Activated CD4-positive, alpha-beta T cell treated with anti-CD3 and anti-CD28 coated beads for 36 hours (primary cell): Measurements from ENCODE around the gene IL36G. TPM values are rescaled to one million over a fixed set of nuclear protein-coding genes. Genes with fewer than 3 reads are reported as not detected.
A peak's percentile ranks its signal among the peaks of the same experiment; 100 is the strongest.
"Not testable (repeated sequence)": the region's sequence is repeated elsewhere in the genome, so short reads cannot be mapped to it uniquely, and the experiment has no call there.

Experiments used
- ATAC-seq: fragments of 200-7000 bp; cut with Tn5 transposase; one replicate; pipeline ENCODE4 v1.10.0; 2021; ENCODE audit warnings: mild to moderate bottlenecking, moderate library complexity
- CTCF ChIA-PET: fragments of 350-600 bp; sonication (Branson Sonifier 250); formaldehyde crosslinking; loops from one replicate; lab custom pipeline; 2021; ENCODE audit warnings: antibody characterized with exemption; lab: Charles Lee
- POLR2A ChIA-PET: fragments of 350-600 bp; sonication (Branson Sonifier 250); formaldehyde crosslinking; loops from one replicate; lab custom pipeline; 2021; ENCODE audit warnings: antibody characterized with exemption, inconsistent platforms; lab: Charles Lee
- DNase-seq: peaks from one replicate; pipeline ENCODE4 v3.0.0-alpha.2; 2020
- H3K27ac Mint-ChIP-seq: one replicate; pipeline ENCODE4 v1.8.0; 2021; ENCODE audit warnings: mixed read lengths
- H3K27me3 Mint-ChIP-seq: one replicate; pipeline ENCODE4 v1.8.0; 2021; ENCODE audit warnings: mixed read lengths
- H3K36me3 Mint-ChIP-seq: one replicate; pipeline ENCODE4 v1.8.0; 2021; ENCODE audit warnings: low read depth, mixed read lengths
- H3K4me1 Mint-ChIP-seq: one replicate; pipeline ENCODE4 v1.8.0; 2021; ENCODE audit warnings: mixed read lengths
- H3K4me3 Mint-ChIP-seq: one replicate; pipeline ENCODE4 v1.8.0; 2021; ENCODE audit warnings: mild to moderate bottlenecking, moderate library complexity, mixed read lengths
- H3K9me3 Mint-ChIP-seq: one replicate; pipeline ENCODE4 v1.8.0; 2021; ENCODE audit warnings: low read depth, mixed read lengths
- intact Hi-C, 2 experiments: fragments of 100-400 bp; cut with DNase I in 1 of 2; cut with micrococcal nuclease in 1 of 2; formaldehyde crosslinking; loops; one replicate each; pipeline versions ENCODE4 v1.14.2 to v1.15.1; 2022 to 2024; cut with DNase I, micrococcal nuclease
- total RNA-seq, 2 experiments: library from RNA; stranded (reverse); gene quantifications; one replicate each; pipeline ENCODE4 v1.2.3, GENCODE V29; 2021

Gene IL36G
- total RNA-seq = not detected

GRCh38 chr2:112977559-112978056 is at the start of gene IL36G:
Gene IL36G, plus strand, starts transcription at chr2:112978006. Its CDS starts 633 bp downstream, at chr2:112978639.
- intact Hi-C loops = no loop called here
- H3K27ac Mint-ChIP-seq = no peak within 1 kb of the TSS
- H3K36me3 Mint-ChIP-seq = no peaks in the 10 kb centered on the region
- ChIA-PET POLR2A (no interaction called here), CTCF (interaction anchor here (0.6 to 2.1 kb wide), 8 partner anchors 8 to 388 kb away, joined by 3 to 8 read pairs (median 4); no protein-coding TSS in a partner anchor)
- no peak for DNase-seq
- H3K4me3 Mint-ChIP-seq = no peak within 1 kb of the TSS
- no peaks in the 10 kb centered on the region for H3K27me3 Mint-ChIP-seq
- peaks cover 22% of the 10 kb centered on the region for H3K4me1 Mint-ChIP-seq
- H3K9me3 Mint-ChIP-seq = no peaks in the 10 kb centered on the region
- peak; percentile 44 for ATAC-seq

- Mint-ChIP-seq H3K4me3 (no peak overlapping the region), H3K4me1 (no peaks in the 10 kb centered on the region), H3K27me3 (no peaks in the 10 kb centered on the region), H3K36me3 (no peaks in the 10 kb centered on the region), H3K27ac (no peak overlapping the region), H3K9me3 (no peaks in the 10 kb centered on the region)
- POLR2A ChIA-PET = no interaction called here
- DNase-seq (no peak), ATAC-seq (no peak)
- intact Hi-C loops = no loop called here
- CTCF ChIA-PET = no interaction called here
These were observed 44.5 kb upstream of the IL36G start for GRCh38 chr2:112933261-112933660.

DNA sequence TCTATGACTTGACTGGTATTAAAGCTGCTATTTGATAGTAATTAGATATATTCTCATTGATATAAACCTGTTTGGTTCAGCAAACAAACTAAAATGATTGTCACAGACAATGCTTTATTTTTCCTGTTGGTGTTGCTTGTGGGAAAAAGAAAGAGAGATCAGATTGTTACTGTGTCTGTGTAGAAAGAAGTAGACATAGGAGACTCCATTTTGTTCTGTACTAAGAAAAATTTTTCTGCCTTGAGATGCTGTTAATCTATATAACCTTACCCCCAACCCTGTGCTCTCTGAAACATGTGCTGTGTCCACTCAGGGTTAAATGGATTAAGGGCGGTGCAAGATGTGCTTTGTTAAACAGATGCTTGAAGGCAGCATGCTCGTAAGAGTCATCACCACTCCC is 43.7 kb upstream of the IL36G start:
- ATAC-seq, POLR2A ChIA-PET, H3K9me3 Mint-ChIP-seq, H3K27me3 Mint-ChIP-seq, DNase-seq, H3K4me1 Mint-ChIP-seq, H3K27ac Mint-ChIP-seq, H3K4me3 Mint-ChIP-seq, H3K36me3 Mint-ChIP-seq, CTCF ChIA-PET, intact Hi-C loops: not testable (repeated sequence)

GRCh38 chr2:112936927-112937232 is 40.9 kb upstream of the IL36G start:
- DNase-seq = no peak
- intact Hi-C loops = no loop called here
- Mint-ChIP-seq H3K36me3 (no peaks in the 10 kb centered on the region), H3K4me1 (no peaks in the 10 kb centered on the region), H3K9me3 (no peaks in the 10 kb centered on the region), H3K27ac (no peak overlapping the region), H3K27me3 (no peaks in the 10 kb centered on the region), H3K4me3 (no peak overlapping the region)
- POLR2A ChIA-PET = no interaction called here
- CTCF ChIA-PET = no interaction called here
- no peak for ATAC-seq

DNA sequence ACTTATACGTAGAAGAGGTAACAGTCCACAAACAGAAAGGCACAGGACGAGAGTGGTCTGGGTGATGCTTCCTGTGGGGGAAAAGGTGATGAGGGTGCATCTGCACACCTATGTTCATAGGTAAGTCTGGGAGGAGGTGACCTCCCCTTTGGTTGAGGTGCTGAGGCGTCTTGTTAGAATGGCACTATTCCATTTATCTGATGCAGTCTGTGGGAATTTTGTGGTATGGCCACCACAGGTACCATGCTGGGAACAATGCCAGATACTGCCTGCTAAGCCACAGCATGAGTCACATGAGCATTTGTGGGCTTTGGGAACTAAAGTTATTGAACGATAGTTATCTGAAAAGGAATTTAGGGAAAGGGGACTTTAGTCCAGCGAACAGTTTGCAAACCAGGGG is 38.9 kb upstream of the IL36G start:
- CTCF ChIA-PET = interaction anchor here (0.5 to 5.0 kb wide), 3 partner anchors 36 to 190 kb away, joined by 4 to 94 read pairs (median 6); no protein-coding TSS in a partner anchor
- Mint-ChIP-seq H3K27ac (no peak overlapping the region), H3K4me3 (no peak overlapping the region), H3K9me3 (no peaks in the 10 kb centered on the region), H3K4me1 (no peaks in the 10 kb centered on the region), H3K36me3 (no peaks in the 10 kb centered on the region), H3K27me3 (no peaks in the 10 kb centered on the region)
- POLR2A ChIA-PET = no interaction called here
- intact Hi-C loops = no loop called here
- no peak for ATAC-seq
- no peak for DNase-seq

DNA sequence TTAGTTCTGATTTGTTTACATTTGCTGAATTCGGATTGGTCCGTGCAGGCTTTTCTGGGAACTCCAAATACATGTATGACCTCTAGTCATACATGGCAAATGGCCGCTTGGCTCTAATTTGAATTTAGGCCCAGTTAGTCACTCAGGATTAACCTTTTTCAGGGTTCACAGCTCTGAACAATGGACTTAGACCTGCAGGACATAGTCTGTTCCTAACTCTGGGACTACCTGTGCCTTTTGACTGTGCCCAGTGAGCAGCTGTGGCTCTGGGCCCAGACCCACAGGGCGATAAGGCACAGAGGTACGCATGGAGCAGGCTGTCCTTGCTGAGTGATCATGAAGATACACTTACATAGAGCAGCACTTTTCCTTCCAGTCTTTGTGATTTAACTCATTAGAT is 38.4 kb upstream of the IL36G start:
- CTCF ChIA-PET = interaction anchor here (1.1 to 5.0 kb wide), 4 partner anchors 17 to 190 kb away, joined by 3 to 94 read pairs (median 30); no protein-coding TSS in a partner anchor
- POLR2A ChIA-PET = no interaction called here
- DNase-seq (no peak), ATAC-seq (no peak)
- Mint-ChIP-seq H3K27ac (no peak overlapping the region), H3K36me3 (no peaks in the 10 kb centered on the region), H3K9me3 (no peaks in the 10 kb centered on the region), H3K27me3 (no peaks in the 10 kb centered on the region), H3K4me3 (no peak overlapping the region), H3K4me1 (no peaks in the 10 kb centered on the region)
- intact Hi-C loops = no loop called here

GRCh38 chr2:112940859-112941625 is 36.8 kb upstream of the IL36G start:
- Mint-ChIP-seq H3K27me3 (no peaks in the 10 kb centered on the region), H3K9me3 (no peaks in the 10 kb centered on the region), H3K27ac (no peak overlapping the region), H3K36me3 (no peaks in the 10 kb centered on the region), H3K4me1 (no peaks in the 10 kb centered on the region), H3K4me3 (no peak overlapping the region)
- POLR2A ChIA-PET = interaction anchor here (1.0 kb wide), 1 partner anchor 191 kb away, joined by 4 read pairs; no protein-coding TSS in a partner anchor
- CTCF ChIA-PET = interaction anchor here (0.5 to 5.0 kb wide), 58 partner anchors 8 to 590 kb away, joined by 3 to 94 read pairs (median 4); partner anchors contain the start of genes CKAP2L, IL36G and IL37
- DNase-seq = no peak
- ATAC-seq = no peak
- intact Hi-C loops = loop anchor here (1.0 to 2.0 kb wide), 3 partner anchors 56 to 192 kb away; no protein-coding TSS in a partner anchor

GRCh38 chr2:112941753-112942653 is 35.8 kb upstream of the IL36G start:
- Mint-ChIP-seq H3K27ac (no peak overlapping the region), H3K4me1 (no peaks in the 10 kb centered on the region), H3K36me3 (no peaks in the 10 kb centered on the region), H3K4me3 (no peak overlapping the region), H3K9me3 (no peaks in the 10 kb centered on the region), H3K27me3 (no peaks in the 10 kb centered on the region)
- DNase-seq (peak; percentile 89), ATAC-seq (peak; percentile 96)
- CTCF ChIA-PET = interaction anchor here (0.5 to 5.0 kb wide), 61 partner anchors 10 to 1045 kb away, joined by 3 to 94 read pairs (median 4); partner anchors contain the start of genes CKAP2L, IL36G and IL37
- POLR2A ChIA-PET = interaction anchor here (0.5 to 1.0 kb wide), 2 partner anchors 140 to 192 kb away, joined by 3 to 4 read pairs; no protein-coding TSS in a partner anchor
- intact Hi-C loops = loop anchor here (1.0 to 2.0 kb wide), 4 partner anchors 57 to 341 kb away; no protein-coding TSS in a partner anchor

GRCh38 chr2:112942654-112943002 is 35.2 kb upstream of the IL36G start:
- DNase-seq (no peak), ATAC-seq (no peak)
- ChIA-PET CTCF (interaction anchor here (1.0 to 5.0 kb wide), 18 partner anchors 9 to 312 kb away, joined by 3 to 94 read pairs (median 7); partner anchors contain the start of gene IL36G), POLR2A (no interaction called here)
- H3K4me3 Mint-ChIP-seq = no peak overlapping the region
- intact Hi-C loops = loop anchor here in 1 of 2 experiments (2.0 kb wide), 1 partner anchor 342 kb away; no protein-coding TSS in a partner anchor
- H3K27ac Mint-ChIP-seq = no peak overlapping the region
- no peaks in the 10 kb centered on the region for H3K9me3 Mint-ChIP-seq
- no peaks in the 10 kb centered on the region for H3K36me3 Mint-ChIP-seq
- H3K27me3 Mint-ChIP-seq = no peaks in the 10 kb centered on the region
- H3K4me1 Mint-ChIP-seq = no peaks in the 10 kb centered on the region

DNA sequence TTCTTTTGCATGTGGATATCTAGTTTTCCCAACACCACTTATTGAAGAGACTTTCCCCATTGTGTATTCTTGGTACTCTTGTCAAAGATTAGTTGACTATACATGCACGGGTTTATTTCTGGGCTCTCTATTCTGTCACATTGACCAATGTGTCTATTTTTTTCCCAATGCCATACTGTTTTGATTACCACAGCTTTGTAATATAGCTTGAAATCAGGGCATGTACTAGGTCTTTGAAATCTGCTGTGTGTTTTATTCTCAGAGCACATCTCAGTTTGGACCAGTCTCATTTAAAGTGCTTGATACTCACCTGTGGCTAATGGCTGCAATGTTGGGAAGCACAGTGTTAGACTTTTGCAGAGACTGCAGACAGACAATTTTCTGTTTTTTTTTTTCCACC is 32.8 kb upstream of the IL36G start:
- intact Hi-C loops = no loop called here
- peaks cover 8% of the 10 kb centered on the region for H3K27me3 Mint-ChIP-seq
- no peak overlapping the region for H3K27ac Mint-ChIP-seq
- DNase-seq = no peak
- H3K36me3 Mint-ChIP-seq = no peaks in the 10 kb centered on the region
- POLR2A ChIA-PET = no interaction called here
- CTCF ChIA-PET = interaction anchor here (1.0 to 1.5 kb wide), 2 partner anchors 11 to 86 kb away, joined by 3 to 6 read pairs; no protein-coding TSS in a partner anchor
- H3K4me3 Mint-ChIP-seq = no peak overlapping the region
- H3K4me1 Mint-ChIP-seq = no peaks in the 10 kb centered on the region
- H3K9me3 Mint-ChIP-seq = no peaks in the 10 kb centered on the region
- ATAC-seq = no peak

- Mint-ChIP-seq H3K27ac (no peak overlapping the region), H3K9me3 (no peaks in the 10 kb centered on the region), H3K27me3 (peaks cover 9% of the 10 kb centered on the region), H3K4me3 (no peak overlapping the region), H3K36me3 (no peaks in the 10 kb centered on the region), H3K4me1 (no peaks in the 10 kb centered on the region)
- no peak for DNase-seq
- intact Hi-C loops = no loop called here
- ChIA-PET CTCF (interaction anchor here (0.6 to 2.2 kb wide), 8 partner anchors 9 to 197 kb away, joined by 3 to 9 read pairs (median 3); no protein-coding TSS in a partner anchor), POLR2A (no interaction called here)
- ATAC-seq = no peak
These were observed 31.7 kb upstream of the IL36G start for GRCh38 chr2:112946086-112946485.
